NCI-H2196 treated with DMSO at 0.1 percent for 48 hours (cell line): ENCODE measurements around the gene ST6GAL1.
"Not testable (repeated sequence)": the region's sequence is repeated elsewhere in the genome, so short reads cannot be mapped to it uniquely, and the experiment has no call there.

Experiments
- DNase-seq: peaks from one replicate; lab custom pipeline; 2025; ENCODE audit not compliant: unreplicated experiment; lab: John Stamatoyannopoulos, UW

ST6GAL1 gene, protein sequence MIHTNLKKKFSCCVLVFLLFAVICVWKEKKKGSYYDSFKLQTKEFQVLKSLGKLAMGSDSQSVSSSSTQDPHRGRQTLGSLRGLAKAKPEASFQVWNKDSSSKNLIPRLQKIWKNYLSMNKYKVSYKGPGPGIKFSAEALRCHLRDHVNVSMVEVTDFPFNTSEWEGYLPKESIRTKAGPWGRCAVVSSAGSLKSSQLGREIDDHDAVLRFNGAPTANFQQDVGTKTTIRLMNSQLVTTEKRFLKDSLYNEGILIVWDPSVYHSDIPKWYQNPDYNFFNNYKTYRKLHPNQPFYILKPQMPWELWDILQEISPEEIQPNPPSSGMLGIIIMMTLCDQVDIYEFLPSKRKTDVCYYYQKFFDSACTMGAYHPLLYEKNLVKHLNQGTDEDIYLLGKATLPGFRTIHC

DNA sequence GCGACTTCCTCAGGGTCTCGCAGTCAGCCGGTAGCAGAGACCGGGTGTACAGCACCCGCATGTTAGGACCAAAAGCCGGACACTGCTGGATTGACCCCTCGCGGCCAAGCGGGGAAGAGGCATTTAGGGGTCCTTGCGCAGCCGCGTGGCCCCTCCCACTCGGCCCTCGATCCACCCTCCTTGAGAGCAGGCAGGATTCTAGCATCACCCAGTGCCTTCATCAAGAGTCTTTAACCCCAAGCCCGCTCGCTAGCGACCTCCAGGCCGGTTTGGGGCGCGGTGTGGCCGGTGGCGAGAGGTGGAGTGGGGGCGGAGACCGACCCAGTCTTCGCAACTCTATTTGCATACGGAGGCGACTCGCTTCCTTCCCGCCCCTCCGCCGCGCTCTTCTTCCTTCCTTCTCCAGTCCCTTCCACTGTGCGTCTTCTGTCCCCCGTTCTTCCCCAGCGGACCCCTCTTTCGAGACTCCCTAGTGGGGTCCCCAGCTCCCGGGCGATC is at the start of gene ST6GAL1:
TSS of gene ST6GAL1 (plus strand) at position 384 of the 498 bp plus-strand sequence. CDS start 112,178 bp downstream, outside the sequence.
- no peak for DNase-seq

GRCh38 chr3:186882150-186882524 is 48.2 kb upstream of the ST6GAL1 start:
- no peak for DNase-seq

GRCh38 chr3:186882881-186883685 is 47.2 kb upstream of the ST6GAL1 start:
- DNase-seq: no peak

GRCh38 chr3:186883686-186884058 is 46.7 kb upstream of the ST6GAL1 start:
- no peak for DNase-seq

DNA sequence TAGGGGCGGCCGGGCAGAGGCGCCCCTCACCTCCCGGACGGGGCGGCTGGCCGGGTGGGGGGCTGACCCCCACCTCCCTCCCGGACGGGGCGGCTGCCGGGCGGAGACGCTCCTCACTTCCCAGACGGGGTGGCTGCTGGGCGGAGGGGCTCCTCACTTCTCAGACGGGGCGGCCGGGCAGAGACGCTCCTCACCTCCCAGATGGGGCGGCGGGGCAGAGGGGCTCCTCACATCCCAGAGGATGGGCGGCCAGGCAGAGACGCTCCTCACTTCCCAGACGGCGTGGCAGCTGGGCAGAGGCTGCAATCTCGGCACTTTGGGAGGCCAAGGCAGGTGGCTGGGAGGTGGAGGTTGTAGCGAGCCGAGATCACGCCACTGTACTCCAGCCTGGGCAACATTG is 45.5 kb upstream of the ST6GAL1 start:
- DNase-seq: not testable (repeated sequence)

DNA sequence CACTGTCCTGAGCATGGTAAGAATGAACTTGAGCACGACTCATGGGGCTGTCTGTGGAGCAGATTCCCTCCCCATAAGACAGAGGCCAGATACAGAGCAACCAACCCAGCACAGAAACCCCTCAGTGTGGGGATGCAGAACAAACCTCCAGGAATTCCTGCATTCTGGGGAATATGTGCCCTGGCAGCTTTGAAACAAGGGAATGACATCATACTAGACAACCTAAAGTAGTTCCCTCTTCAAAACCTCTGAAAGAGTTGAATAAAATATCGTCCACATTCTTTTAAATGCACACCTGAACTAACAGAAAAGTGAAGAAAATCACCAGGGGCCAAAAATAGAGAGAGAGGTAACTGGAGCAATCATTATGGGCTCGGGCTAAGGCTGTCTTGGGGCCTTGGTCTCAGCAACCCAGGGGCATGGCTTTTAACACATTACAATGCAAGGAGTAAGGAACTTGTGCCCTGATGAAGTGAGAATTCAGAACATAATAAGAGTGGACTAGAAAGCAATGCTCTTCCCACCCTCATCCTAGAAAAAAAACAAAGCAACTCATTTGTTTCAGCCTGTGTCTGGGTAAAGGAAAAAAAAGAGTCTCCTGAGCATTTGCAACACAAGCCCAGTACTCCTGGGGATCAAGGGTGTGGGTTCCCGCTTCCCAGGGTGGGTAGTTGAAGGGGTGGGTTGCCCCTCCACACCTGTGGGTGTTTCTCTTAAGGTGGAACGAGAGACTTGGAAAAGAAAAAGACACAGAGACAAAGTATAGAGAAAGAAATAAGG is 43.9 kb upstream of the ST6GAL1 start:
- DNase-seq: no peak

GRCh38 chr3:186887507-186887938 is 42.8 kb upstream of the ST6GAL1 start:
- not testable (repeated sequence) for DNase-seq

- no peak for DNase-seq
Measured at GRCh38 chr3:186888569-186888968, 41.8 kb upstream of the ST6GAL1 start.

DNA sequence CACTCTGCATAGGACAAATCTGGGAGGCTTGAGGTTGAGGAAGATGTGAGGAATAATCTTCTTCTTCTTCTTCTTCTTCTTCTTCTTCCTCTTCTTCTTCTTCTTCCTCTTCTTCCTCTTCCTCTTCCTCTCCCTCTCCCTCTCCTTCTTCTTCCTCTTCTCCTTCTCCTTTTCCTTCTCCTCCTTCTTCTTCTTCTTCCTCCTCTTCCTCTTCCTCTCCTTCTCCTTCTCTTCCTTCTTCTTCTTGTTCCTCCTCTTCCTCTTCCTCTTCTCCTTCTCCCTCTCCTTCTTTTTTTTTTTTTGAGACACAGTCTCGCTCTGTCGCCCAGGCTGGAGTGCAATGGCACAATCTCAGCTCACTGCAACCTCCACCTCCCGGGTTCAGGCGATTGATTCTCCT is 40.6 kb upstream of the ST6GAL1 start:
- DNase-seq: not testable (repeated sequence)

DNA sequence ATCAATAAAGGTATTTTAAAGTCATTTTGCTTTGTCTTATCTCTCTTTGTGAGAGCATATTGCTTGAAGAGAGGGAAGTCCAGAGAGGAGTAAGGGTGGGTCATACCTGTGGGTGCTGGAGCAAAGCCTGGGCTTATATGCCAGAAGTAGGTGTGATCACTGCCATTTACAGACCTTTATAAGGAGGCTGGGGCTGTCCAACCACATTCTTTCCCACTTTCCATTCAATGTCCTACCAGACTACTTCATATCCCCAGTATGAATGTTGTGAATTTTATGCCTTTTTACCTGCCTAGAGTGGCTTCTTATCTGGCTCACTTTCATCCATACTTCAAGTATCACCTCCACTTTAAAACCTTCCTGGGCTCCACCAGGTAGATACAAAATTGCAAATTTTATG is 39.4 kb upstream of the ST6GAL1 start:
- DNase-seq: no peak

DNA sequence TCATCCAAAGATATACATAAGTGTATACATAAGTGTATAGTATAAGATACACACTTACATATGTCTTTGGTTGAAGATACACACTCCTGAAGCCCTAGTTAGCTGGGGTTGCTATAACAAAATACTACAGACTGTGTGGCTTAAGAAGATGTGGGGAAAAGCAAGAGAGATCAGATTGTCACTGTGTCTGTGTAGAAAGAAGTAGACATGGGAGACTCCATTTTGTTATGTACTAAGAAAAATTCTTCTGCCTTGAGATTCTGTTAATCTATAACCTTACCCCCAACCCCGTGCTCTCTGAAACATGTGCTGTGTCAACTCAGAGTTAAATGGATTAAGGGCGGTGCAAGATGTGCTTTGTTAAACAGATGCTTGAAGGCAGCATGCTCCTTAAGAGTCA is 37.3 kb upstream of the ST6GAL1 start:
- not testable (repeated sequence) for DNase-seq

DNA sequence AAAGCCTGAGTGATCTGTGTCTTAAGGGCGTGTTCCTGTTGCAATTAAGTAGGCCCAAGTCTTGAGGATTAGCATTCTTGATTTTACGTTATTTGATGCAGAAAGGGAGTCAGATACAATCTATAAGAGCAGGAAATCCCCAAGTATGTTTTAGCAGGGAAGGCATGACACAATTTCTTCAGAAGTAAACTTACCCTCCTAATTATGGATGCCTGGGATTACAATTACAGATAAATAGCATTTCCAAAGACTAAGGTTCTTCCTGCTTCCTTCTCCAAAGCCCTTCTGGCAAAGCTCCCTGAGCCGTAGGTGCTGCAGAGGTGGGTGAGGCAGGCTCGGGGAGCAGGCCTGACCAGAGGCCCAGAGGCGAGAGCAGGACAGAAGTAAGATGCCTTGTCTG is 34.9 kb upstream of the ST6GAL1 start:
- DNase-seq: no peak

- no peak for DNase-seq
Measured at GRCh38 chr3:186896006-186896405, 34.3 kb upstream of the ST6GAL1 start.

DNA sequence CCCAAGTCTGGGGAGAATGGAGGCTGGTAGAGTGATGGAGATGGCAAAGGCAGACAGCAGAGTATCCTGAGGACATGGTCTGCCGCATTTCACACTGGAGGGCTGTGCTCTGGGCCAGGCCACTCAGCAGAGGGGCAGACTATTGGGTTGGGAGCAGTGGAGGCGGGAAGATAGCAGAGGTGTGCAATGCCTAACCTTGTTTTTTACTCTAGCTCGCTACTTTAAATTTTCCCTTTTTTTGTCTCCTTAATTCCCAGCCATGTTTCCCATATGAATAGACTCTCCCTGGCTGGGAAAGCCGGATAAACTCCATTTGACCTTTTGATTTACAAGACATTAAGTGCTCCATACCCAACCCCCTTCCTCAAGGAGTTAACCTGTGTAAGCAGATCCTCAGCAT is 33.5 kb upstream of the ST6GAL1 start:
- no peak for DNase-seq

DNA sequence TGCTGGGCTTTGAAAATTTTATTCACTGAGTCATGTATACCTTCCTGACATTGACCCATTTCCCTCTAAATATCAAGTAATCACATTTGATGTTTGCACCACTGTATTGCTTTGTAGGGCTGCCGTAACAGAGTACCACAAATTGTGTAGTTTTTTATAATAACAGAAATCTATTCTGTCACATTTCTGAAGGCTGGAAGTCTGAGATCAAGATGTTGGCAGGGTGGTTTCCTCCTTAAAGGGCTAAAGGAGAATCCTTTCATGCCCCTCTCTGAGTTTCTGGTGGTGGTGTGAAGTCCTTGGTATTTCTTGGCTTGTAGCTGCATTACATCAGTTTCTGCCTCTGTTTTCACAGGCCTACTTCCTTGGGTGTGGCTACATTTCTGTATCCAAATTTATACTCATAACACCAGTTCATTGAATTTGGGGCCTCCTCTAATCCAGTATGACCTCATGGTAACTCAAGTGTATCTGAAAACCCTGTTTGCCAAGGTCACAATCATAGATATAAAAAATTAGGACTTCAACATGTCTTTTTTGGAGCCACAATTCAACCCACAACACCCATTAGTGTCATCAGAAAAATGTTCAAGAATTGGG is 29.1 kb upstream of the ST6GAL1 start:
- no peak for DNase-seq

GRCh38 chr3:186902154-186902553 is 28.2 kb upstream of the ST6GAL1 start:
- DNase-seq: no peak

GRCh38 chr3:186902713-186903112 is 27.6 kb upstream of the ST6GAL1 start:
- DNase-seq: no peak

GRCh38 chr3:186903676-186904075 is 26.6 kb upstream of the ST6GAL1 start:
- DNase-seq: not testable (repeated sequence)

- not testable (repeated sequence) for DNase-seq
Measured at GRCh38 chr3:186907075-186907474, 23.3 kb upstream of the ST6GAL1 start.

- DNase-seq: no peak
Measured at GRCh38 chr3:186909078-186909853, 21.1 kb upstream of the ST6GAL1 start.
